Ishikawa (cell line): ENCODE measurements around the gene ADAM10.

Experiments
- CEBPB ChIP-seq: IDR thresholded peaks from 2 replicates; pipeline ENCODE4 v1.6.1; 2012
- CREB1 ChIP-seq: IDR thresholded peaks from 2 replicates; pipeline ENCODE4 v1.6.1; 2012; ENCODE audit warnings: low read depth
- EGR1 ChIP-seq: IDR thresholded peaks from 2 replicates; pipeline ENCODE4 v1.6.1; 2012
- EP300 ChIP-seq: IDR thresholded peaks from 2 replicates; pipeline ENCODE4 v1.6.1; 2012; ENCODE audit warnings: borderline replicate concordance
- FOXM1 ChIP-seq: IDR thresholded peaks from 2 replicates; pipeline ENCODE4 v1.6.1; 2012; ENCODE audit warnings: low read depth, borderline replicate concordance
- NFIC ChIP-seq: IDR thresholded peaks from 2 replicates; pipeline ENCODE4 v1.6.1; 2012
- RAD21 ChIP-seq: IDR thresholded peaks from 2 replicates; pipeline ENCODE4 v1.6.1; 2012; ENCODE audit warnings: low read depth
- TAF1 ChIP-seq: IDR thresholded peaks from 2 replicates; pipeline ENCODE4 v1.6.1; 2012; ENCODE audit warnings: low read depth, mild to moderate bottlenecking
- TCF12 ChIP-seq: IDR thresholded peaks from 2 replicates; pipeline ENCODE4 v1.6.1; 2012; ENCODE audit warnings: low read depth
- TEAD4 ChIP-seq: IDR thresholded peaks from 2 replicates; pipeline ENCODE4 v1.6.1; 2012
- ZBTB7A ChIP-seq: IDR thresholded peaks from 2 replicates; pipeline ENCODE4 v1.6.1; 2012; ENCODE audit warnings: low read depth
- TF ChIP-seq, protein P1 (sequence below): IDR thresholded peaks from 2 replicates; pipeline ENCODE4 v1.6.1; 2012; ENCODE audit warnings: low read depth, mild to moderate bottlenecking
- TF ChIP-seq, protein P2 (sequence below): IDR thresholded peaks from 2 replicates; pipeline ENCODE4 v1.6.1; 2012
- TF ChIP-seq, protein P3 (sequence below): IDR thresholded peaks from 2 replicates; pipeline ENCODE4 v1.6.1; 2012

DNA sequence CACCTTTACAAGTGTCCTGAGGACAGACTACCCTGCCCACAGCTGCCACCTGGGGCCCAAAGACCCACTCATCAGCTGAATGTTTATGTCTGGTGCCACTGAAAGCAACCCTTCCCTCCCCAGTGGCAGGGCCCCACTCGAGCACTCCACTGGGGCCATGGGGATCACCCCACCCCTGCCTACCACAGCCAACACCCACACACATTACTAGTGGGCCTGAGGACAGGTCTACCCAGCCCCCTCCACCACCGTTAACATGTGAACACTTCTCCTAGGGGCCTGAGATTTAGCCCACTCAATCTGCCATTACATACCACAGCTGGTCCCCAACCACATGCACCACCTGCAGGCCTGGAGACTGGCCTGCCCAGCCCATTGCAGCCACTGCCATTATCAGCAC is 52.3 kb downstream of the ADAM10 start:
- TF ChIP-seq CEBPB (no peak), ZBTB7A (no peak), RAD21 (no peak), TAF1 (no peak), EP300 (no peak), EGR1 (no peak), CREB1 (no peak), NFIC (no peak), TEAD4 (no peak), FOXM1 (no peak), TCF12 (no peak)
- TF ChIP-seq, protein P1, sequence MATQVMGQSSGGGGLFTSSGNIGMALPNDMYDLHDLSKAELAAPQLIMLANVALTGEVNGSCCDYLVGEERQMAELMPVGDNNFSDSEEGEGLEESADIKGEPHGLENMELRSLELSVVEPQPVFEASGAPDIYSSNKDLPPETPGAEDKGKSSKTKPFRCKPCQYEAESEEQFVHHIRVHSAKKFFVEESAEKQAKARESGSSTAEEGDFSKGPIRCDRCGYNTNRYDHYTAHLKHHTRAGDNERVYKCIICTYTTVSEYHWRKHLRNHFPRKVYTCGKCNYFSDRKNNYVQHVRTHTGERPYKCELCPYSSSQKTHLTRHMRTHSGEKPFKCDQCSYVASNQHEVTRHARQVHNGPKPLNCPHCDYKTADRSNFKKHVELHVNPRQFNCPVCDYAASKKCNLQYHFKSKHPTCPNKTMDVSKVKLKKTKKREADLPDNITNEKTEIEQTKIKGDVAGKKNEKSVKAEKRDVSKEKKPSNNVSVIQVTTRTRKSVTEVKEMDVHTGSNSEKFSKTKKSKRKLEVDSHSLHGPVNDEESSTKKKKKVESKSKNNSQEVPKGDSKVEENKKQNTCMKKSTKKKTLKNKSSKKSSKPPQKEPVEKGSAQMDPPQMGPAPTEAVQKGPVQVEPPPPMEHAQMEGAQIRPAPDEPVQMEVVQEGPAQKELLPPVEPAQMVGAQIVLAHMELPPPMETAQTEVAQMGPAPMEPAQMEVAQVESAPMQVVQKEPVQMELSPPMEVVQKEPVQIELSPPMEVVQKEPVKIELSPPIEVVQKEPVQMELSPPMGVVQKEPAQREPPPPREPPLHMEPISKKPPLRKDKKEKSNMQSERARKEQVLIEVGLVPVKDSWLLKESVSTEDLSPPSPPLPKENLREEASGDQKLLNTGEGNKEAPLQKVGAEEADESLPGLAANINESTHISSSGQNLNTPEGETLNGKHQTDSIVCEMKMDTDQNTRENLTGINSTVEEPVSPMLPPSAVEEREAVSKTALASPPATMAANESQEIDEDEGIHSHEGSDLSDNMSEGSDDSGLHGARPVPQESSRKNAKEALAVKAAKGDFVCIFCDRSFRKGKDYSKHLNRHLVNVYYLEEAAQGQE: no peak
- TF ChIP-seq, protein P2, sequence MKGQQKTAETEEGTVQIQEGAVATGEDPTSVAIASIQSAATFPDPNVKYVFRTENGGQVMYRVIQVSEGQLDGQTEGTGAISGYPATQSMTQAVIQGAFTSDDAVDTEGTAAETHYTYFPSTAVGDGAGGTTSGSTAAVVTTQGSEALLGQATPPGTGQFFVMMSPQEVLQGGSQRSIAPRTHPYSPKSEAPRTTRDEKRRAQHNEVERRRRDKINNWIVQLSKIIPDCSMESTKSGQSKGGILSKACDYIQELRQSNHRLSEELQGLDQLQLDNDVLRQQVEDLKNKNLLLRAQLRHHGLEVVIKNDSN: no peak
- TF ChIP-seq, protein P3, sequence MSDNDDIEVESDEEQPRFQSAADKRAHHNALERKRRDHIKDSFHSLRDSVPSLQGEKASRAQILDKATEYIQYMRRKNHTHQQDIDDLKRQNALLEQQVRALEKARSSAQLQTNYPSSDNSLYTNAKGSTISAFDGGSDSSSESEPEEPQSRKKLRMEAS: no peak
